ENCODE data around the gene SNTB2. TPM values are rescaled to one million over a fixed set of nuclear protein-coding genes. Genes with fewer than 3 reads are reported as not detected.

Gene SNTB2
- total and polyA plus RNA-seq, 2 of the 13 experiments (the other 11 are each of a cell fraction or from before 2014, with no cell fraction given) = 11.5 to 19.2 TPM

- Histone ChIP-seq H3K27me3 (ENCODE audit: control insufficient read depth in 1 of 2, insufficient read depth in 2 of 2, low read length in 2 of 2) (no peaks in the 10 kb centered on the region), H3K79me2 (ENCODE audit: insufficient read depth, low read length) (peaks cover 57% of the 10 kb centered on the region), H3K36me3 (replicated peaks in 1 of 2; ENCODE audit: control insufficient read depth in 1 of 2, insufficient read depth in 2 of 2, low read length in 2 of 2) (peaks cover 20 to 44% of the 10 kb centered on the region in 2 experiments), H3K4me3 (replicated peaks in 1 of 3; ENCODE audit: insufficient read depth in 1 of 3, low read depth in 2 of 3, low read length in 3 of 3) (peak within 1 kb of the TSS; percentile 70 to 88 (median 84)), H3K4me2 (ENCODE audit: low read depth, low read length) (peak within 1 kb of the TSS; percentile 80), H3K9me3 (ENCODE audit: low read length) (no peaks in the 10 kb centered on the region), H3K4me1 (ENCODE audit: insufficient read depth, low read length) (peaks cover 49% of the 10 kb centered on the region), H4K20me1 (ENCODE audit: insufficient read depth, low read length) (peaks cover 30% of the 10 kb centered on the region), H3K27ac (ENCODE audit: extremely low read length, insufficient read depth, low read length) (peak within 1 kb of the TSS; percentile 87), H2AFZ (ENCODE audit: low read length) (no peak within 1 kb of the TSS), H3K9ac (ENCODE audit: insufficient read depth, low read depth, low read length) (peak within 1 kb of the TSS; percentile 88)
- DNase-seq (ENCODE audit: low spot score) (peak; percentile 93), ATAC-seq (peak; percentile 90), FAIRE-seq (no peak)
- intact Hi-C loops (cut with micrococcal nuclease; ENCODE audit: unreplicated experiment) = loop anchor here (1.0 kb wide), 1 partner anchor 9 kb away; the partner anchor contains the start of genes COG8 and NIP7
- whole genome bisulfite sequencing (ENCODE audit: low lambda C conversion rate) = 1% methylated on average over 48 of the region's 93 CpGs
- TSS peak; percentile 69 for BruUV-seq (replicated peaks)
- in situ Hi-C loops (cut with HindIII; ENCODE audit: extremely low pct_ligation_motif_present, low pct_unique_long_range_greater_than_20kb) = no loop called here
- POLR2A ChIA-PET = interaction anchor here (0.8 to 5.8 kb wide), 7 partner anchors 10 to 396 kb away, joined by 3 to 52 read pairs (median 4); partner anchors contain the start of genes COG8, NIP7, NQO1 and SNTB2
- CTCF ChIA-PET (ENCODE audit: low intra/inter-chr PET ratio, low total read pairs) = interaction anchor here (1.3 kb wide), 1 partner anchor 9 kb away, joined by 4 read pairs; the partner anchor contains the start of genes COG8 and NIP7
- peak; percentile 38; the same call in 1 of the 2 replicates for TF ChIP-seq ZBTB33 (CRISPR knock-in tag; IDR thresholded peaks at IDR 0.05)
- peak; percentile 89; the same call in 1 of the 2 replicates for TF ChIP-seq FOXC1 (CRISPR knock-in tag; IDR thresholded peaks at IDR 0.05; ENCODE audit: borderline replicate concordance)
- no peak for TF ChIP-seq IKZF1 (IDR thresholded peaks at IDR 0.05)
- TF ChIP-seq E2F1 (CRISPR knock-in tag; IDR thresholded peaks at IDR 0.05) = peak; percentile 96
- TF ChIP-seq U2AF1 (optimal IDR thresholded peaks at IDR 0.05; ENCODE audit: low read depth, low read length) = peak; percentile 78
- TF ChIP-seq ZNF414 (CRISPR knock-in tag; IDR thresholded peaks at IDR 0.05) = peak; percentile 63; the same call in 1 of the 2 replicates
- peak; percentile 96 for TF ChIP-seq YY1 (IDR thresholded peaks at IDR 0.05; ENCODE audit: insufficient read depth, insufficient replicate concordance, low read depth, low read length)
- peak; percentile 82; the same call in 1 of the 2 replicates for TF ChIP-seq ZNF605 (CRISPR knock-in tag; IDR thresholded peaks at IDR 0.05)
- TF ChIP-seq SNRNP70 (IDR thresholded peaks at IDR 0.05; ENCODE audit: low read depth, low read length) = no peak
- peak; percentile 84; the same call in 1 of the 2 replicates for TF ChIP-seq ZBTB39 (CRISPR knock-in tag; IDR thresholded peaks at IDR 0.05)
- TF ChIP-seq ZKSCAN8 (CRISPR knock-in tag; IDR thresholded peaks at IDR 0.05; ENCODE audit: borderline replicate concordance) = peak; percentile 80
- TF ChIP-seq SAP130 (CRISPR knock-in tag; IDR thresholded peaks at IDR 0.05; ENCODE audit: low read depth) = peak; percentile 94
- peak; percentile 68; the same call in 1 of the 2 replicates for TF ChIP-seq TP53 (CRISPR knock-in tag; conservative IDR thresholded peaks at IDR 0.05)
- TF ChIP-seq MYNN (CRISPR knock-in tag; IDR thresholded peaks at IDR 0.05; ENCODE audit: low read depth) = no peak
- TF ChIP-seq HNRNPK (IDR thresholded peaks at IDR 0.05; ENCODE audit: low read depth, low read length, poor library complexity, severe bottlenecking) = peak; percentile 83
These were observed 143.5 kb downstream of the SNTB2 start, which contains the start of gene PDF for GRCh38 chr16:69330286-69331109. TSS of gene PDF (minus strand) at chr16:69330588. CDS start at chr16:69330570, 18 bp downstream.
